GF-D8 (cell line): Measurements from ENCODE around the gene STXBP1.
"Not testable (repeated sequence)": the region's sequence is repeated elsewhere in the genome, so short reads cannot be mapped to it uniquely, and the experiment has no call there.

Source experiments
- DNase-seq: peaks from one replicate; lab custom pipeline; 2025; lab: John Stamatoyannopoulos, UW

Gene STXBP1

GRCh38 chr9:127611899-127612790 is at the start of gene STXBP1:
TSS of gene STXBP1 (plus strand) at chr9:127612277. CDS start at chr9:127612404, 127 bp downstream.
- peak; percentile 32 for DNase-seq

DNA sequence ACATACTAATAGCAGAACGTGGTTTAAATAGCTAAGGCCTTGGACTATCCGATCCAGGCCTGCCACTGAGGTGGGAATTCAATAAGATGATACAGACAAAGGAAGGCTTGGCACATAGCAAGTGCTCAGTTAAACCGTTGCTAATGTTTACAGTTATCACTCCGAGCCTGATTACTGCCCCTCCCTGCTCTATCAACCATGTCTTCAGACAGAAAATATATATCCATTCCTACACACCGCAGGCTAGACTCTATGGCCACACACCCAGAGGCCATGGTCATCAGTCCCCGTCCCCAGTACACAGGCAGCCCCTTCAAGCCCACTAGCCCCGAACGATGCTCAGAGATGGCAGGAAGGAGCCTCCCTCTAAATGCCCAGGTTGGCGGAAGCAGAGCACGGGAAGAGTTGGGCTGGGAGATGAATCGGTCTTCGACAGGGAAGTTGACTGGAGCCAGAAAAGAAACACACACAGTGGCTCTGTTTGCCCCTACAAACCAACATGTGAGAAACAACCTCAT is 49.7 kb upstream of the STXBP1 start:
- no peak for DNase-seq

GRCh38 chr9:127562841-127563401 is 49.2 kb upstream of the STXBP1 start:
- no peak for DNase-seq

DNA sequence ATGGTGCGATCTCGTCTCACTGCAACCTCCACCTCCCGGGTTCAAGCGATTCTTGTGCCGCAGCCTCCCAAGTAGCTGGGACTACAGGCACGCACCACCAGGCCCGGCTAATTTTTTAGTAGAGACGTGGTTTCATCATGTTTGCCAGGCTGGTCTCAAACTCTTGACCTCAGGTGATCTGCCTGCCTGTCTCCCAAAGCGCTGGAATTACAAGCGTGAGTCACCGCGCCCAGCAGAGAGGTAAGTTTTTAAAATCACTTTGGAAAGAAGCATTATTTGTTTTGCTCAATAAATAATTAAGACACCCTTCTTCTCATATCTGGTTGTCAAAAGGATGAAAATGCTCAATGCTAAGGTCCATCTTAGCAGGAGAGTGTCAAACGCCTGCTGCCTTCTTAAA is 48.5 kb upstream of the STXBP1 start:
- DNase-seq, result no peak

- no peak for DNase-seq
Measured at GRCh38 chr9:127565231-127565630, 46.8 kb upstream of the STXBP1 start.

DNA sequence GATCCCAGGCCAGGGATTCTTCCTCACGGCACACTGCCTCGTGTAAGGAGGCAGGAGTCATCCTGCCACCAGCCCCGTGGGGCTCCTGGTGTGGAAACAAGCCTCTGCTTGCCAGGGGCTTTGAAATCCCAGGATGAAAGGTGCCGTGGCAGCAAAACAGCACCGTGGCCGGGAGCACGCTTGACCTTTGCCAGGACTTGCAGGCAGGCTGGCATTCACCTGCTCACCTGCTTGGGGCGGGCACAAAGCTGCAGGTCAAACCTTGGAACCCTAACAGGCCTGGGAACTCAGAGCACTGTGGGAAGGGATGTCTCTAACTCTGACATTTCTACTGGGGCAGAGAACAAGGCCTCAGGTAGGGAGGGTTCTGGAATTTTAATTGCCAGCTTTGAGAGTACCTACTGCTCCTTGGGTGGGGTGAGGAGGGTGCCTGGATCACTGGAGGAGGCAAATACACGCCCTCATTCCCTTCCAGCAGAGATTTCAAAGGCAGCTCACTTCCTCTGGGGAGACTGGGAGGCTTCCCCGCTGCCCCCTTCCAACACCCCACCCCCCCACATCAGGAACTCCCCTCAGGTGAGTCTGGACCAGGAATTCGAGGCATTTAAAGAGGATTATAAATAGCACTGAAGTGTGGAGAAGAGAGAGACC is 45.6 kb upstream of the STXBP1 start:
- no peak for DNase-seq

DNA sequence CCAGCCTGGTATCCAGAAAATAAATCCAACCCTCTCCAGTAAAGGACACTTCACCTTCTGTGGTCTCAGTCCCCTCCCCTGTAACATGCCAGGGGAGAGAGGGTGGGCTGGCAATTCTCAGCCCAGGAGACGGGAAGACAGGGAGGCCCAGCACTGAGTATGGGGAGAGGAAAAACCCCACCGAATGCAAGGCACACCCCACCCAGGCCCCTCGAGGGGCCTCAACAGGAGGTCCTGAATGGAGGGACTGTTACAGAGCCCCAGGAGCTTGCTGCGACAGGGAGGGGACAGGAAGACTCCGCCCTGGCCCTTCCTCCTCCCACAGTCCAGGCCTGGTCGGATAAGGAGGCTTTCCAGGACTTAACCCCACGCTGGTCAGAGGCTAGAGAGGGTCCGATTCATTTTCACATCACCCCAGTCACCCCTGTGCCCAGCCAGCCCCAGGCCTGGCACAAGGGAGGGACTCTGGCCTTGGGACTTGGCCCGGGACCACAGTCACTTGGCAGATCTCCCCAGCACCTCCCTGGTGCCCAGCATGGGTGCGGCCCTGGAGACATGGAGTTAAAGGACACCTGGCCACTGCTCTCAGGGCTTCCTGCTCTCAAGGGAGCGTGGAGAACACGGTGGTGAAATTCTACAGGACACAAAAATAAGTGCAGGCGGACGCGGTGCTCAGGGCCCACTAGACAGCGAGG is 44.9 kb upstream of the STXBP1 start:
- DNase-seq, result no peak

GRCh38 chr9:127567730-127568617 is 44.1 kb upstream of the STXBP1 start:
- DNase-seq, result no peak

- no peak for DNase-seq
Measured at GRCh38 chr9:127568618-127568970, 43.5 kb upstream of the STXBP1 start.

- DNase-seq, result no peak
Measured at GRCh38 chr9:127568971-127569885, 42.8 kb upstream of the STXBP1 start.

GRCh38 chr9:127569886-127570401 is 42.1 kb upstream of the STXBP1 start:
- no peak for DNase-seq

- no peak for DNase-seq
Measured at GRCh38 chr9:127570533-127571111, 41.5 kb upstream of the STXBP1 start.

GRCh38 chr9:127571971-127572370 is 40.1 kb upstream of the STXBP1 start:
- no peak for DNase-seq

DNA sequence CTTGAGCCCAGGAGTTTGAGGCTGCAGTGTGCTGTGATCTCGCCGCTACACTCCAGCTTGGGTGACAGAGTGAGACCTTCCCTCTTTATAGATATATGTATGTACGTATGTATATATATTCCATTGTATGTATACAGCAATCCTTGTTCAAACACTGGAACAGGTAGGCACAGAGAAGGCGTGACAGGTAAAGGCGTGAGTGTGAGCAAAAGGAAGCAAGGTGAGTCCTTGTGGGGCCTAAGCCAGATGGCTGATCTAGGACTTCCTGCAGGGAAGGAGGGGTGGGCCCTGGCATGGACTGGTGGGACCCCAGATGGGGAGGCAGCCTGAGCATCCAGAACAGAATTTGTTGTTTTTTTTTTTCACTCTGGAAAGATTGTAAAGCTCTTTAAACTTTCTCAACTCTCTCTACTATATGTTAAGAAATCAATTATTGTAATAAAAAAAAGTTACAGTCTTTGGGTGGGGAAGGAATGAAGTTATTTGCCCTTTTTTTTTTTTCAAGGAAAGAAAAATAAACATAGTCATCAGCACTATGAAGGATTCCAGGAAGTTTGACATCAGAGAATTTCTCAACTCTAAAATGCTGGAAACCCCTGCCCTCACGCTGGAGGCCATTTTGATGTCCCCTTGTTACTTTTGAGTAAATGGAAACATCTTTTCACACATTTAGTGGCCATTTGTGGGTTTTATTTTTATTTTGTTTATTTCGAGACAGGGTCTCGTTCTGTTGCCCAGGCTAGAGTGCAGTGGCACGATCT is 38.9 kb upstream of the STXBP1 start:
- no peak for DNase-seq

GRCh38 chr9:127574072-127574993 is 37.7 kb upstream of the STXBP1 start:
- DNase-seq, result no peak

GRCh38 chr9:127575875-127576778 is 36.0 kb upstream of the STXBP1 start:
- no peak for DNase-seq

GRCh38 chr9:127577194-127577593 is 34.9 kb upstream of the STXBP1 start:
- DNase-seq, result not testable (repeated sequence)
